ENCODE data around the gene ASXL1.

DNA sequence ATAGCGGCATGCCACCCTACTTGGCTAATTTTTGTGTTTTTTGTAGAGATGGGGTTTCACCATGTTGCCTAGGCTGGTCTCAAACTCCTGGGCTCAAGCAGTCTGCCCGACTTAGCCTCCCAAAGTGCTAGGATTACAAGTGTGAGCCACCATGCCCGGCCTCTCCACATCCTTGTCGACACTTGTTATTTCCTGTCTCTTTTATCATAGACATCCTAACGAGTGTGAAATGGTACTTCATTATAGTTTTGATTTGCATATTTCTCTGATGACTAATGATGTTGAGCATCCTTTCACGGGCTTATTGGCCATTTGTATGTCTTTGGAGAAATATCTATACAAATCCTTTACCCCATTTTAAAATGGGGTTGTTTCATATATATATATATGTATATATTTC lies 39.0 kb upstream of the ASXL1 start:
- TF ChIP-seq, protein P1, sequence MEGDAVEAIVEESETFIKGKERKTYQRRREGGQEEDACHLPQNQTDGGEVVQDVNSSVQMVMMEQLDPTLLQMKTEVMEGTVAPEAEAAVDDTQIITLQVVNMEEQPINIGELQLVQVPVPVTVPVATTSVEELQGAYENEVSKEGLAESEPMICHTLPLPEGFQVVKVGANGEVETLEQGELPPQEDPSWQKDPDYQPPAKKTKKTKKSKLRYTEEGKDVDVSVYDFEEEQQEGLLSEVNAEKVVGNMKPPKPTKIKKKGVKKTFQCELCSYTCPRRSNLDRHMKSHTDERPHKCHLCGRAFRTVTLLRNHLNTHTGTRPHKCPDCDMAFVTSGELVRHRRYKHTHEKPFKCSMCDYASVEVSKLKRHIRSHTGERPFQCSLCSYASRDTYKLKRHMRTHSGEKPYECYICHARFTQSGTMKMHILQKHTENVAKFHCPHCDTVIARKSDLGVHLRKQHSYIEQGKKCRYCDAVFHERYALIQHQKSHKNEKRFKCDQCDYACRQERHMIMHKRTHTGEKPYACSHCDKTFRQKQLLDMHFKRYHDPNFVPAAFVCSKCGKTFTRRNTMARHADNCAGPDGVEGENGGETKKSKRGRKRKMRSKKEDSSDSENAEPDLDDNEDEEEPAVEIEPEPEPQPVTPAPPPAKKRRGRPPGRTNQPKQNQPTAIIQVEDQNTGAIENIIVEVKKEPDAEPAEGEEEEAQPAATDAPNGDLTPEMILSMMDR (IDR thresholded peaks at IDR 0.05) = no peak
- no peak for TF ChIP-seq POLR2AphosphoS5 (IDR thresholded peaks at IDR 0.05)

Measured in stomach (tissue), 4 donors.